GM18861 (cell line): ENCODE data around the gene BATF3.
"Not testable (repeated sequence)": the region's sequence is repeated elsewhere in the genome, so short reads cannot be mapped to it uniquely, and the experiment has no call there.

Experiments used
- ATAC-seq: cut with Tn5 transposase; IDR thresholded peaks from one replicate; pipeline ENCODE4 v1.9.1; 2021; ENCODE audit not compliant: unreplicated experiment

BATF3 gene

GRCh38 chr1:212699625-212700222 lies at the start of gene BATF3:
Gene BATF3 (minus strand): TSS chr1:212699840. CDS start chr1:212699762, 78 bp downstream.
- ATAC-seq = no peak

DNA sequence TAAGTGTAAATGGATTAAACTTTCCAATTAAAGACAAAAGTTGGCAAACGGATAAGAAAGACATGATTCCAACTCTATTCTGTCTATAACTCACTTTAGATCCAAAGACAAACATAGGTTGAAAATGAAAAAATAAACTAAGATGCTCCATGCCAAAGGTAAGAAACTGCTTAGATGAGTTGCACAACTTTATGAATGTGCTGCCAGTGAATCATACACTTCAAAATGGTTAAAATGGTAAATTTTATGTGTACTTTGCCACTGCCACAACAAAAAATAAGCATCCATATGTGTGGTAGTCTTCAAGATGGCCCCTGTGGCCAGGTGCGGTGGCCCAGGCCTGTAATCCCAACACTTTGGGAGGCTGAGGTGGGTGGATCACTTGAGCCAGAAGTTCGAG lies 46.9 kb upstream of the BATF3 start:
- ATAC-seq = no peak

- no peak for ATAC-seq
Observed at GRCh38 chr1:212745303-212745702, 45.7 kb upstream of the BATF3 start.

DNA sequence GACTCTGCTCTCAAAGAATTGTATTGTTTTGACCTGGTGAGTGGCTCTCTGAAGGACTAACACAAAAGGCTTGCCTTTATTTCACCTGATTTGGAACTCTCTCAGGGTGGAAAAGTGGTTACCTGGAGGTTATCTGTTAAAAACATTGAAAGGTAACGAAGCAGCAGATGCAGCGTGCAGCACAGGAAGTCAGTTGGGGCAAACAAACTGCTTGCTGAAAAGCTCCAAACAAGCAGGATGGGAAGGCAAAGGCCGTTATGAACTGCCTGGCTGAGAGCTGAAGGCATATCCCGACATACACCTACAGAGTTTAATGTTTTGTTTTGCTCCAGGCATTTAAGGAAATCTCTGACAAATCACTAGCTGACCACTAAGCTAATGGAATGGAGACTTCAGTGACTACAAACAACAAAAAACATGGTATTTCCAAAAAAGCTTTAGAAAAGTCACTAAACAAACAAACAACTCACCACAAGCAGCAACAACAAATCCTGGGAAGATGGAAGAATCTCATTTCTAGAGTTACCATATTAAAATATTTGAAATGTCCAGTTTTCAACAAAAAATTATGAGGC lies 44.3 kb upstream of the BATF3 start:
- ATAC-seq = no peak

- no peak for ATAC-seq
Observed at GRCh38 chr1:212738330-212738729, 38.7 kb upstream of the BATF3 start.

DNA sequence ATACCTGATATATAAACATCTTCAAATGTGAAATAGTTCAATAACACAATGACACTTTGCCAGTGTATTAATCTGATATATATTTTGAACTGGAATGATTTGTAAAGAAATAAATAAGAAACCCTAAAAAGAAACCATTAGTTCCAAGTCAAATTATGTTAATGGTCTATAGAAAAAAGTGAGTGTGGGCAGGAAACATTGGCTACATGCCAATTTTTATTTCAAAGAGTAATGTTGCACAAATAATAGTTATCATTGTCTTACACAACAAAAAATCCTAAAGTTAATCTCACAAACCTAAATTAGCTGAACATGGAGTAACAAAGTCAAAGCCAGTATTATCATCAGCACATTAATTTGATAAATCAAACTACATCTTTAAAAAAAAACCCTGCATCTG lies 37.9 kb upstream of the BATF3 start:
- no peak for ATAC-seq

DNA sequence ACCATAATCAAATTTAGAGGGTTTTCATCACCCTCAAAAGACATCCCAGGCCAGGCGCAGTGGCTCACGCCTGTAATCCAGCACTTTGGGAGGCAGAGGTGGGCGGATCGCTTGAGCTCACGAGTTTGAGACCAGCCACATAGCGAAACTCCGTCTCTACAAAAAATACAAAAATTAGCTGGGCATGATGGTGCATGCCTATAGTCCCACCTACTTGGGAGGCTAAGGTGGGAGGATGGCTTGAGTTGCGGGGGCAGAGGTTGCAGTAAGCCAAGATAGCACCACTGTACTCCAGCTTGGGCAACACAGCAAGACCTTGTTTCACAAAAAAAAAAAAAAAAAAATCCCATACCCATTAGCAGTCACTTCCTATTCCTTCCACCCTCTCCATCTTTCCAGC lies 33.5 kb upstream of the BATF3 start:
- ATAC-seq = no peak

- ATAC-seq = no peak
Observed at GRCh38 chr1:212731630-212732029, 32.0 kb upstream of the BATF3 start.

GRCh38 chr1:212728606-212729005 lies 29.0 kb upstream of the BATF3 start:
- no peak for ATAC-seq

- no peak for ATAC-seq
Observed at GRCh38 chr1:212727386-212728181, 27.9 kb upstream of the BATF3 start.

- not testable (repeated sequence) for ATAC-seq
Observed at GRCh38 chr1:212724679-212725078, 25.0 kb upstream of the BATF3 start.

DNA sequence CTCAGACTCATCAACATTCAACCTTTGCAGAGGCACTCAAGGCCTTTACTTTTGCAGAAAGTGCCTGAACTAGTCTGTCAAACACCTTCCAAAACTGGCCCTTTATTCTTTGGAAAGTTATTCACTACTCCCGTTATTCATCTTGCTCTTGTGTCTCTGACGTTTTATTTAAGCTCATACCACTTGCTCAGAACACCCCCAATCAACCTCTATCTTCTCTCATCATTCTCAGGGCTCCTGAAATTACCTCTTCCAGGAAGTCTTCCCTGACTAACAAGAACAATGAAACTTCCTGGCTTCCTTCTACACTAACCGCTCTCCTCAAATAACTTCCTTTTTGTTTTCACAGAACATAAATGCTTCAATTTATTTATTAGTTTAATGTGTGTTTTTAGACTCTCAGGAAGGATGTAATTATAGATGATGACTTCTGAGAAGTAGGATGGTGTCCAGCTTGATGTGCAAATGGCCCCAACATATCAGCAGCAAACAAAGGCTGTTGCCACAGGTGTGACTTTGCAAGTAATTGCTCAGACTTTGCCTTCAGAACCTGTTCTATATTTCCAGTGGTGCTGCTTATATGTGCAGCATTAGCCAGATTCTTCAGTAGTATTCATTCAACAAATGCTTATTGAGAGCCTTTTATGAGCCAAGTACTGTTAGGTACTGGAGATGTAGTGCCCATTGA lies 22.8 kb upstream of the BATF3 start:
- no peak for ATAC-seq

DNA sequence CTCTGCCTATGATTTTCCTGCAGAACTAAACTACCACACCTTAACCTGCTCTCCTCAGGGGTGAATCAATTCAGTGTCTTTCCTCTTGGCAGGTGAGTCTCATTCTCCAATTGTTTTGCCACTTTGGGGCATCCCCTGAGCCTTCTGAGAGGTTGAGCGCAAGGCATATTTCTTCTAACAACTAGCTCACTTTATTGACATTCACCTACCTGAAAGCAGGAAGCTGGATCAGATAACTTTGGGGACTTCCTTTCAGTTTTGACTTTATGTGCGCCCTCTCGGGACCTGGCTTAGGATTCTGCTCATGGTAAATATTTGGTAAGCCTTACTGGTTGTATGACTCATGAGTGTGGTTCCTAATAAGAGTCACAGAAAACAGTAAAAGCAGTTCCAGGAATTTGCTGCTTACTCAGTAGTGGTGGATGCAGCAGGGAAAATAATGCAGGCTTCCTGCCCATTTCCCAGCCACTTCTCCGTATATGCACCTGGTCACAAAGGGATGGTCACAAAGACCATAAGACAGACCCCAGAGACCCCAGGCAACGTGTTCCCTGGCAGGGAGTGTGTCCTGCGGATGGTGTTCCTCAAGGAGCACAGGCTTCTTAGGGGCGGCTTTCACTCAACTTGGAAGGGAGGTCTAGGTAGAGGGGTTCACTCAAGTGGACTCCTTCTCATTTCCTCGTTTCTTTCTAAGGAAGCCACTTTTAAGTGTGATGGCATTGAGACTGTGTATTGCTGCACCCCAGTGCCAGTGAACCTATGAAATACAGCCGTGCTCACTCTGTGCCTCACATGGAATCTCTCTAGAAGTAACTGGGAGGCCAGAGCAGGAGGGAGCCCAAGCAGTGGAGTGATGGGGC lies 22.0 kb upstream of the BATF3 start:
- no peak for ATAC-seq

DNA sequence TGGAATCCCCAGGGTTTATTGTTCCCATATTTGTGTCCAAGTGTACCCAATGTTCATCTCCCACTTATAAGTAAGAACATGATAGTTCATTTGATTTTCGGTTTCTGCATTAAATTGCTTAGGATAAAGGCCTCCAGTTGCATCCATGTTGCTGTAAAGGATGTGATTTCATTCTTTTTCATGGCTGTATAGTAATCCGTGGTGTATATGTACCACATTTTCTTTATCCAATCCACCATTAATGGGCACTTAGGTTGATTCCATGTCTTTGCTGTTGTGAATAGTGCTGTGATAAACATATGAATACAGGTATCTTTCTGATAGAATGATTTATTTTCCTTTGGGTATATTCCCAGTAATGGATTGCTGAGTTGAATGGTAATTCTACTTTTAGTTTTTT lies 20.0 kb upstream of the BATF3 start:
- ATAC-seq = no peak

DNA sequence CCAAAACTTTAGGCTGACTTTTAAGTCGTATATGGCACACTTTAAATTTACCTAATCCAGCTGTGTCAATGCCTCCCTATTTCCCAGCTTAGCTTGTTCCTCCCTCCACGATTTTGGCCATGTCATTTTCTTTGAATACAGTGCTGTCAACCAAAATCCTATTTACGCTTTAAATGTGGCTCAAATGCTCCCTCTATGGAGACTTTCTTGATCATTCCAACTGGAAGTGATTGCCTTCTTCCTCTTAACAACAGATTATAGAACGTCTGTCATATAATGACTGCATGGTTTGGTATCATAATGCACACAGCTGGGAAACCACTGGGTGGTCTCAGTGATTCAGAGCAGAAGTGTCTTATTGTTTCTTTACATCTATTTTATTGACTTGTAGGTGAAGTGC lies 18.9 kb upstream of the BATF3 start:
- ATAC-seq = no peak

- no peak for ATAC-seq
Observed at GRCh38 chr1:212716161-212716560, 16.5 kb upstream of the BATF3 start.

- no peak for ATAC-seq
Observed at GRCh38 chr1:212713465-212714136, 14.0 kb upstream of the BATF3 start.

DNA sequence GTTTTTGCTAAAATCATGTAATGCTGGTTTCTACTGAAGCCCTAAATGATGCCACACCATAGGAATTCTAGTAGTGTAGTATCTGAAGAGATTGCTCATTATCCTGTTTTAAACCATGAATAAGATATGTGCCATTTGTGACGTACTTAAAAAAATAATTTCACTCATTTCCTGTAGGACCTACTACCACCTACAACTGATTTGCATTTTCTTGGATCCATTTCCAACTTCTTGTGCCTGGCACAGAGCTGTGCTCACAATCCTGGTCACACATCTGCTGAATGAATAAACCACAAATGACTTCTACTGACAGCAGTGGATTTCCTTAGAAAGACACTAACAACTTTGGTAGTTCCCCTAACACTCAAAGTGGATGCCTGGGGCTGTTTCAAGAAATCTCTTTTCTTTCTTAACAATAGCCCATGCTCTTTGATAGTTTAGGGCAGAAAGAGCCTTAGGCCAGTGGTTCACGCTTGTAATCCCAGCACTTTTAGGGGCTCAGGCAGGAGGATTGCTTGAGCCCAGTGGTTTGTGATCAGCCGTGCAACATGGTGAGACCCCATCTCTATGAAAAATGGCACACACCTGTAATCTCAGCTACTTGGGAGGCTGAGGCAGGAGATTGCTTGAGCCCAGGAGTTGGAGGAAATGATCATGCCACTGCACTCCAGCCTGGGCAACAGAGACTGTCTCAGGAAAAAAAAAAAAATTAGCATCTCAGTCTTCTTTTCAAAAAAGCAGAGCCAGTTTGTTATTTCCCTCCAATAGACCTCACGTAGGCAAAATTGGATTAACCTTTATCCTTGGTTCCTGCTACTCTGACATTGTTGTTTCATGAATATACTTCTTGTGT lies 13.0 kb upstream of the BATF3 start:
- ATAC-seq = no peak

- ATAC-seq = not testable (repeated sequence)
Observed at GRCh38 chr1:212711974-212712373, 12.3 kb upstream of the BATF3 start.
